CD4-positive, alpha-beta T cell treated with Interleukin-6 for 4 hours (primary cell): ENCODE measurements around the gene BCKDHA.

Experiments
- DNase-seq: peaks from one replicate; pipeline ENCODE4 v3.0.0-alpha.2; 2020; ENCODE audit warnings: mixed read lengths

BCKDHA gene

GRCh38 chr19:41397086-41398049, at the start of gene BCKDHA, which contains the start of gene EXOSC5:
Gene BCKDHA, plus strand, starts transcription at chr19:41397818. Its CDS starts 10 bp downstream, at chr19:41397828.
Gene EXOSC5, minus strand, starts transcription at chr19:41397359. Its CDS starts 31 bp downstream, at chr19:41397328.
- DNase-seq = peak; percentile 100

GRCh38 chr19:41350735-41351338, 46.8 kb upstream of the BCKDHA start:
- DNase-seq = peak; percentile 17

GRCh38 chr19:41351339-41352245, 46.0 kb upstream of the BCKDHA start:
- DNase-seq = peak; percentile 86

- no peak for DNase-seq
Measured at GRCh38 chr19:41352279-41352608, 45.4 kb upstream of the BCKDHA start.

GRCh38 chr19:41352609-41353465, 44.8 kb upstream of the BCKDHA start:
- peak; percentile 83 for DNase-seq

- DNase-seq = peak; percentile 97
Measured at GRCh38 chr19:41353466-41354342, 43.9 kb upstream of the BCKDHA start, which contains the start of gene TGFB1. Gene TGFB1, minus strand, starts transcription at chr19:41353922. Its CDS starts 878 bp downstream, at chr19:41353044.

- DNase-seq = no peak
Measured at GRCh38 chr19:41354343-41354953, 43.2 kb upstream of the BCKDHA start.

GRCh38 chr19:41355035-41355434, 42.6 kb upstream of the BCKDHA start:
- no peak for DNase-seq

GRCh38 chr19:41355802-41356201, 41.8 kb upstream of the BCKDHA start:
- DNase-seq = peak; percentile 9

- DNase-seq = peak; percentile 56
Measured at GRCh38 chr19:41356984-41357739, 40.5 kb upstream of the BCKDHA start.

GRCh38 chr19:41357746-41358145, 39.9 kb upstream of the BCKDHA start:
- DNase-seq = no peak

GRCh38 chr19:41359741-41360140, 37.9 kb upstream of the BCKDHA start:
- no peak for DNase-seq

- no peak for DNase-seq
Measured at GRCh38 chr19:41362143-41362847, 35.3 kb upstream of the BCKDHA start.

GRCh38 chr19:41363371-41363752, 34.3 kb upstream of the BCKDHA start:
- DNase-seq = no peak

- peak; percentile 99 for DNase-seq
Measured at GRCh38 chr19:41363753-41364523, 33.7 kb upstream of the BCKDHA start, which contains the start of gene B9D2. Gene B9D2, minus strand, starts transcription at chr19:41364149. Its CDS starts 630 bp downstream, at chr19:41363519.

- DNase-seq = no peak
Measured at GRCh38 chr19:41364524-41365391, 32.9 kb upstream of the BCKDHA start.

GRCh38 chr19:41366089-41366488, 31.5 kb upstream of the BCKDHA start:
- no peak for DNase-seq
